ENCODE results near the gene GIMAP8. TPM values are rescaled to one million over a fixed set of nuclear protein-coding genes. Genes with fewer than 3 reads are reported as not detected.

Gene GIMAP8
- total and polyA plus RNA-seq, 2 of the 8 experiments (the other 6 are each of a cell fraction or from before 2014, with no cell fraction given), result not detected

DNA sequence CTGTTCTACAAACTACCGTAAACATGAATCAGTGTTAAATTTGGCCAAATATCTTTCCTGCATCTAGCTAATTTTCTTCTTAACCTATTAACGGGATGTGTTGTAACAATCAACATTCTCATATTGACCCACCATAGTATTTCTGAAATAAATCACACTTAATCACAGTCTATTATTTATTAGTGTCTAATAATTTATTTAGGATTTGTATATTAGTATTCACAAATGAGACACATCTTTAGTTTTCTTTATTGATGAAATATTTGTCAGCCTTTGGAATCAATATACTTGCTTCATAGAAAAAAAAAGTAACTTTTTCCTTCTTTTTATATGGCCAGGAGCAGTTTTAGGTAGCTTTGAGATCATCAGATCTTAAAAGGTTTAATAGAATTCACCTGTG lies 68.9 kb downstream of the GIMAP8 start:
- ChIA-PET POLR2A (ENCODE audit: partially characterized antibody) (no interaction called here), CTCF (ENCODE audit: partially characterized antibody) (no interaction called here)
- H3K36me3 ChIP-seq (ENCODE audit: control insufficient read depth in 2 of 4, insufficient read depth in 4 of 4, low read length in 3 of 4), result no peaks in the 10 kb centered on the region
- H3K79me1 ChIP-seq (ENCODE audit: low read depth, low read length), result no peaks in the 10 kb centered on the region
- H3K4me2 ChIP-seq (ENCODE audit: insufficient read depth in 1 of 2, low read depth in 2 of 2, low read length in 2 of 2), result no peak overlapping the region
- no peak overlapping the region for H2BK20ac ChIP-seq (ENCODE audit: low read length)
- H3K79me2 ChIP-seq (ENCODE audit: control insufficient read depth in 1 of 2, insufficient read depth in 2 of 2, low read length in 2 of 2), result no peaks in the 10 kb centered on the region
- H2AFZ ChIP-seq (ENCODE audit: low read length), result no peak overlapping the region
- H3K23ac ChIP-seq (ENCODE audit: insufficient read length), result no peak overlapping the region
- H3K4ac ChIP-seq (replicated peaks; ENCODE audit: insufficient read length, low read depth, low read length), result no peak overlapping the region
- H3K9me3 ChIP-seq (ENCODE audit: insufficient read depth in 2 of 2, low read depth in 1 of 2, low read length in 1 of 2), result no peaks in the 10 kb centered on the region
- DNase-seq (ENCODE audit: low read depth in 1 of 2, low spot score in 2 of 2) (no peak), FAIRE-seq (no peak)
- peaks cover 0 to 6% (median 3%) of the 10 kb centered on the region in 4 experiments; a peak in 2 of 7 replicates for H3K4me1 ChIP-seq (replicated peaks in 1 of 4; ENCODE audit: control insufficient read depth in 3 of 4, insufficient read depth in 4 of 4, low read length in 3 of 4)
- H2BK15ac ChIP-seq (ENCODE audit: low read length), result no peak overlapping the region
- H2BK12ac ChIP-seq (ENCODE audit: low read depth, low read length), result no peak overlapping the region
- no peaks in the 10 kb centered on the region for H3K27me3 ChIP-seq (replicated peaks in 1 of 4; ENCODE audit: control insufficient read depth in 3 of 4, extremely low read depth in 1 of 4, insufficient read depth in 3 of 4, low read length in 3 of 4)
- no peak overlapping the region for H2BK120ac ChIP-seq (replicated peaks; ENCODE audit: low read depth, low read length)
- no peak overlapping the region for H4K5ac ChIP-seq (ENCODE audit: insufficient read length, low read depth, low read length)
- no peak overlapping the region for H2AK5ac ChIP-seq (ENCODE audit: low read depth, low read length)
- no peak overlapping the region for H3K56ac ChIP-seq (replicated peaks; ENCODE audit: insufficient read length, low read depth, low read length)
- no peak overlapping the region for H2BK5ac ChIP-seq (ENCODE audit: low read depth, low read length)
- H4K8ac ChIP-seq (ENCODE audit: extremely low read depth, insufficient read depth, low read length), result no peak overlapping the region
- WGBS, 2 experiments (ENCODE audit: extremely low coverage in 1 of 2, insufficient coverage in 1 of 2, insufficient read length in 1 of 2, insufficient replicate concordance in 2 of 2, low coverage in 1 of 2, low lambda C conversion rate in 2 of 2, missing lambda C conversion rate in 1 of 2), result 95% methylated on average over 2 of the region's 2 CpGs; no CpG with 5 or more reads in 1 of the 2 experiments
- TF ChIP-seq CTBP2 (IDR thresholded peaks at IDR 0.05; ENCODE audit: borderline replicate concordance, insufficient read depth, insufficient read length, low read length) (no peak), SP4 (IDR thresholded peaks at IDR 0.05; ENCODE audit: low read length) (no peak), NANOG (IDR thresholded peaks at IDR 0.05; ENCODE audit: insufficient read depth, low read depth, low read length, poor library complexity, severe bottlenecking) (no peak), ATF2 (IDR thresholded peaks at IDR 0.05; ENCODE audit: low read length) (no peak)
- TF ChIP-seq, protein P1, sequence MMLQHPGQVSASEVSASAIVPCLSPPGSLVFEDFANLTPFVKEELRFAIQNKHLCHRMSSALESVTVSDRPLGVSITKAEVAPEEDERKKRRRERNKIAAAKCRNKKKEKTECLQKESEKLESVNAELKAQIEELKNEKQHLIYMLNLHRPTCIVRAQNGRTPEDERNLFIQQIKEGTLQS (IDR thresholded peaks at IDR 0.05; ENCODE audit: insufficient read depth, low read depth, low read length), result no peak
- no peaks in the 10 kb centered on the region for H4K20me1 ChIP-seq (replicated peaks in 1 of 2; ENCODE audit: control insufficient read depth in 1 of 2, insufficient read depth in 2 of 2, low read length in 2 of 2)
- H3K18ac ChIP-seq (ENCODE audit: extremely low read depth, low read length), result no peak overlapping the region
- H3K27ac ChIP-seq (ENCODE audit: low read depth, low read length), result no peak overlapping the region
- no peak overlapping the region for H3K14ac ChIP-seq (ENCODE audit: insufficient read length)
- H3K4me3 ChIP-seq (ENCODE audit: extremely low read depth in 1 of 4, insufficient read depth in 2 of 4, low read depth in 3 of 4, low read length in 4 of 4), result no peak overlapping the region
- no peak overlapping the region for H4K91ac ChIP-seq (replicated peaks; ENCODE audit: insufficient read length, low read length)
- H3K23me2 ChIP-seq (ENCODE audit: low read depth, low read length), result no peaks in the 10 kb centered on the region
- H3K9ac ChIP-seq (replicated peaks in 1 of 4; ENCODE audit: extremely low read depth in 1 of 4, low read depth in 3 of 4, low read length in 3 of 4), result no peak overlapping the region

Measured in H1 (cell line).